GOT3 (cell line): ENCODE measurements around the gene RPTOR.
A peak's percentile ranks its signal among the peaks of the same experiment; 100 is the strongest.

Experiments used
- DNase-seq: peaks from one replicate; lab custom pipeline; 2025; ENCODE audit warnings: mixed read lengths; lab: John Stamatoyannopoulos, UW

The RPTOR gene

GRCh38 chr17:80831491-80831890, 286.9 kb downstream of the RPTOR start:
- no peak for DNase-seq

DNA sequence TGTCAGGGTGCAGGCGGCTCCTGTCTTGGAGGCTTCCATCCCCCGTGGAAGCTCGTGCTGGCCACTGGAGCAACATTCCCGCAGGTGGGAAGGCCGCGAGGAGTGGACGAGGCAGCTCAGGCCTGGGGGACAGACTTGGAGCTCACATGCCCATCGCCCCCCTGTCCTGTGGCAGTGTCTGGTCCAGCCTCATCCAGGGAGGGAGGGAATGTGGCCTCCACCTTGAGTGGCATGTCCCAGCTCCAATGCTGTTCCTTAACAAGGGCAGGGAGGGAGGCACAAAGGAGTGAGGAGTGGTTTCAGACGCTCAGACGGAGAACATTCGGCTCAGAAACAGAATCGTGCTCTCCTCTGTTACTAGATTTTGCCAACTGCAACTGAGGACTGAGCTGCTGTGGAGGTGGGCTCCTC, 287.6 kb downstream of the RPTOR start:
- no peak for DNase-seq

GRCh38 chr17:80832888-80833583, 288.4 kb downstream of the RPTOR start:
- peak; percentile 73 for DNase-seq

GRCh38 chr17:80833952-80834892, 289.6 kb downstream of the RPTOR start:
- peak; percentile 42 for DNase-seq

GRCh38 chr17:80834893-80835275, 290.2 kb downstream of the RPTOR start:
- no peak for DNase-seq

DNA sequence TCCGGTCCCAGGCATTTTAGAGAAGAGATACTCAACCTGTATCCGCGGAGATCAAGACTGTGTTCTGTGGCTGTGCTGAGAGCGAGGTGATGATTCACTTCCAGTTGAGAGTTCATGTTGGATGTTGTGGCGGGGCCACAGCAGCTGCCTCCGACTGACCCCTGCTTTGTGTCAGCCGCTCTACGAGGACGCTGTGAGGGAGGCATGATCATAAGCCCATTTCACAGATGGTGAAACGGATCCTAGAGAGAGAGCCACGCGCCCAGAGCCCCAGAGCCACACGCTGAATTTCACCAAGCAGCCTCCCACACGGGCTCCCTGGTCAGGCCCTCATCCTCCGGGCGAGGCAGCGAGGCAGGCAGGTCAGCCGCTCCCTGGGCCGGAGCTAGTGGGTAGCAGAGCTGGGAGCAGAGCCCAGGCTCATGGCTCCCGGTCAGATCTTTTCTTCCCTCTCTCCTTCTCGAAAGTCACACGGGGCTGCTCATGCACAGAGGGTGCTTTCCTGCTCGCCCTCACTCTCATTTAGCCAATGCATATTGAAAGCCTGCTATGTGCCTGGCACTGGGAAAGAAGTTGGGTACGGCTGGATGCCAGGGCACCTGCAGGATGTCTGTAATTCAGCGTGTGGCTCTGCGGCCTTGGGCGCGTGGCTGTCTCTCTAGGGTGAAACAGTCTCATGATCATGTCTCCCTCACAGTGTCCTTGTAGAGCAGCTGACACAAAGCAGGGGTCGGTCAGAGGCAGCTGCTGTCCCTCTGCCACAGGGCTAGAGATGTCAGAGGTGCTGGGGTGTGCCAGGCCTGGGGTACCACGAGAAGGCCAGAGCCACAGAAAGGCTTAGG, 291.4 kb downstream of the RPTOR start:
- no peak for DNase-seq

GRCh38 chr17:80836658-80836965, 292.0 kb downstream of the RPTOR start:
- DNase-seq = no peak

DNA sequence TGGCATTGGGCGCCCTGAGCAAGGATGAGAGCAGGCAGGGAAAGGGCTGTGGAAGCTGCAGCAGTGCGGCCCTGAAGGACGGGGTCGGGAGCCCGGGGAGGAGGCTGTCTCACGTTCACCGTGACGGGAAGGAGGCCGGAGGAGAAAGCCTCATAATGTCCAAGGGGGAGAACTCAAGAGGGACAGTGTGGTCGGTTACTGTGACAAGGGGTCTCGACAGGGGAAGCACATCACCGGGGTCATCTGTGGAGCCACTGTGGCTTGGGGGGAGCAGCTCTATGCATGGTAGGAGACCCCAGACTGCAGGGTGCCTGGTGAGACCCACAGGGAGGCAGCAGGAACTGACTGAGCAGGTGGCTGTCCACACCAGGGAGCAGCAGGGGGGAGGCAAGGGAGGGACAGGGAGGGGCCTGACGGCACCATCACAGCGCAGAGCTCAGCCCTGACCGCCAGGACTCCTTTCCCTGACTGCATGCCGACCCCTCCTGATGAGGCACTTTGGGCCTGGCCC, 292.4 kb downstream of the RPTOR start:
- no peak for DNase-seq

DNA sequence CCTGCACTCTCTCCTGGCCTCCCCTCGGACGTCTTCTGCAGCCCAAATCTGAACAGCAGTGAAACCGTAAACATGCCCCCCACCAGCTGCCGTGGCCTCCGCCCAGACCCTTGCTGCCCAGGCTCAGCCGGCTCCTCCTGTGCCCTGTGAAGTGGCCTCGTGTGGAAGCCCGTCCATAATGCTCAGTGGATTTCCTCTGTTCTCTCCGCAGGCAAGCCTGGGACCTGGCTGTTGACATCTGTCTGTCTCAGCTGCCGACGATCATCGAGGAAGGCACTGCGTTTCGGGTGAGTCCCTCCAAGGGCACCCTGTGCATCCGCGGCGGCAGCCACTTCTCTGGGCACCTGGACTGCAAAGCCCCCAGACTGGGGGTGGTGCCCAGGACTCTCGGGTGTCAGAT, 293.1 kb downstream of the RPTOR start:
- DNase-seq = no peak

- DNase-seq = no peak
Measured at GRCh38 chr17:80838311-80839025, 293.8 kb downstream of the RPTOR start.

GRCh38 chr17:80839026-80839345, 294.3 kb downstream of the RPTOR start:
- no peak for DNase-seq

GRCh38 chr17:80839511-80839941, 294.9 kb downstream of the RPTOR start:
- no peak for DNase-seq

GRCh38 chr17:80839970-80840369, 295.3 kb downstream of the RPTOR start:
- DNase-seq = no peak

GRCh38 chr17:80842456-80843013, 297.9 kb downstream of the RPTOR start:
- DNase-seq = no peak

GRCh38 chr17:80843741-80844156, 299.1 kb downstream of the RPTOR start:
- DNase-seq = no peak

GRCh38 chr17:80844418-80844990, 299.9 kb downstream of the RPTOR start:
- DNase-seq = peak; percentile 32

- no peak for DNase-seq
Measured at GRCh38 chr17:80845069-80845862, 300.6 kb downstream of the RPTOR start.

DNA sequence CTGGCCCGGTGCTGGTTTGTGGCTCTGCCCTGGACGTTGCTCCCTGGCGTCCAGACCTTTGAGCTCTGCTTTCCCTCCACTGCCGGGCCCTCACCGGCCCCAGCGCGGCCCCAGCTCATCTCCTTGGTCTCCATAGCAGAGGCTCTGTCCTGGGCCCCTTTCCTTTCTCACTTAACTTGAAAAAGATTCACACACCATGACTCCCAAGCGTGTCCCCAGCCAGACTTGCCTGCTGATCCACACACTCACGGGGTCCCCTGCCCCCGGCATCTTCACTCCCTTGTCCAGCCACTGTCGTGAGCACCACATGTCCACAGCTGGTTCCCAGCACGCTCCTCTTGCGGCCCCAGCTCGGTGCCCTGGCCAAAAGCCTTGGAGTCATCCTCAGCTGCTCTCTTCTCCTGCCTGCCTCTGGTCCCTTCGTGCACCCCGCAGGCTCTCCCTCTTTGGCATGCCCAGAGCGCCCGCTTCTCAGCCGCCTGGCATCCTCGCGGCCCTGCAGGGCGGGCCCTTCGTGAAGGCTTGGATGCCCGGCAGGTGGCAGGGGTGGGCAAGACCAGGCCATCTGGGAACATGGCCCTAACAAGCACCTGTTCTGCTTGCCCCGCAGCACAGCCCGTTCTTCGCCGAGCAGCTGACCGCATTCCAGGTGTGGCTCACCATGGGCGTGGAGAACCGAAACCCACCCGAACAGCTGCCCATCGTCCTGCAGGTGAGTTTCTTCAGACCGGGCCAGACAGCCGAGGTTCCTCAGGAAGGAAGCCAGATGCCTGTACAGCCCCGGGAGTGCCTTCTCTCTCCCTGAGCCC, 301.4 kb downstream of the RPTOR start:
- no peak for DNase-seq

DNA sequence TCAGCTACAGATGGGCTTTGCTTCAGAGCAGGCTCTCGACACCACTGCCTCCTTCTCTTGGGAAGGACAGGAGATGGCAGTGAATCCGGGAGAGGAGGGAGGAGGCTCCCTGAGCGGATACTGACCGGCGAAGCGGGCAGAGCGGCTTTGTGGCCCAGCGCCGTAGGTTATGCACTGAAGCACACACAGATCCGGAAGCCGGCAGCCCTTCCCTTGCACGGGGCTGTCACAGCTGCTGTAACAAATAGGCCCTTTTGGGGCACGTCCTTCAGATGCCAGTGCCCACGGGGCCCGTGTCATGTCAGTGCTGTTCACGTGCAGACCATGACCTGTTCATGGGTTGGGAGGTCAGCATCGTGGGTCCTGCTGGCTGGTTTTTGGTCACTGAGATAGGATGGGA, 302.3 kb downstream of the RPTOR start:
- DNase-seq = no peak
